GM18867 (cell line): Measurements from ENCODE around the gene JPT1.
"Not testable (repeated sequence)": the region's sequence is repeated elsewhere in the genome, so short reads cannot be mapped to it uniquely, and the experiment has no call there.

Experiments
- ATAC-seq: cut with Tn5 transposase; IDR thresholded peaks from one replicate; pipeline ENCODE4 v1.9.1; 2021; ENCODE audit warnings: mild to moderate bottlenecking, moderate library complexity; ENCODE audit not compliant: unreplicated experiment

Gene JPT1, protein sequence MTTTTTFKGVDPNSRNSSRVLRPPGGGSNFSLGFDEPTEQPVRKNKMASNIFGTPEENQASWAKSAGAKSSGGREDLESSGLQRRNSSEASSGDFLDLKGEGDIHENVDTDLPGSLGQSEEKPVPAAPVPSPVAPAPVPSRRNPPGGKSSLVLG

DNA sequence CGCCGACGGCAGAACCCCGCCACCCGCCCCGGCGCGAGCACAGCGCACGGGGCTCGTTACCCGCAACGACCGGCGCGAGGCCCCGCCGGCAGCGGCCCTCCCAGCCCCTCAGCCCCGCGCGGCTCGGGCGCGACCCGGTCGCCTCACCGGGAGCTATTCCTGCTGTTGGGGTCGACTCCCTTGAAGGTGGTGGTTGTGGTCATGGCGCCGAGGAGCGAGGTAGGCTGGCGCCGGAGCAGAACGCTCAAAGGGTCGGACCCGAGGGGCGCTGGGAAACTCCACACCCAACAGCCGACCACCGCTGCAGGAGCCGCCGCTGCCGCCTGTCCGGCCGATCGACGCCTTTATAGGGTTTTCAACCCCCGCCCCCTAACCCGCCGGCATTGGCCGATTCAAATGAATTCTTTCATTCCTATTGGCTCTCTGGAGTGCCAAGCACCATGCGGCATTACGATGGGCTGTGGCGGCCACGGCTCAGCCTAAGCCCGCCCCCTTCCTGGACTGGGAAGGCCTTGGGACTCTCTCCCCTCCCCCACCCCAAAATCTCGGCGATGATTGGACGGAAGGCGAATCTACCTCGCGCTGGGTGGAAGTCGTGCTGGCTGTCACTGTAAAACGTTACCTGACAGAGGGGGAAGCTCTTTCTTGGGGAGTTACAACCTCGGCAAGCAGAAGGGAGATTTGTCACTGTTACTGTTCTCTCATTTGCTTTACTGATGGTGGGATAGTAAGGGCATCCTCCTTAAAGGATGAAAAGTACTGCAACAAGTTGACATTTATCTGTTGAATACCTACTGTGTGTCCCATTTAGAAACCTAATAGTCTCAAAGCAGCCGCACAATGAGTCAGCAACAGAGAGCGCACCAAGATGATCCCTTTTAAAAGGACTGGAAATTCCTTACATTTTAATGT is at the start of gene JPT1:
Gene JPT1, minus strand, starts transcription at position 318 of the 912 bp plus-strand sequence. Its CDS starts 115 bp downstream, at position 203.
- ATAC-seq, result peak; percentile 90

DNA sequence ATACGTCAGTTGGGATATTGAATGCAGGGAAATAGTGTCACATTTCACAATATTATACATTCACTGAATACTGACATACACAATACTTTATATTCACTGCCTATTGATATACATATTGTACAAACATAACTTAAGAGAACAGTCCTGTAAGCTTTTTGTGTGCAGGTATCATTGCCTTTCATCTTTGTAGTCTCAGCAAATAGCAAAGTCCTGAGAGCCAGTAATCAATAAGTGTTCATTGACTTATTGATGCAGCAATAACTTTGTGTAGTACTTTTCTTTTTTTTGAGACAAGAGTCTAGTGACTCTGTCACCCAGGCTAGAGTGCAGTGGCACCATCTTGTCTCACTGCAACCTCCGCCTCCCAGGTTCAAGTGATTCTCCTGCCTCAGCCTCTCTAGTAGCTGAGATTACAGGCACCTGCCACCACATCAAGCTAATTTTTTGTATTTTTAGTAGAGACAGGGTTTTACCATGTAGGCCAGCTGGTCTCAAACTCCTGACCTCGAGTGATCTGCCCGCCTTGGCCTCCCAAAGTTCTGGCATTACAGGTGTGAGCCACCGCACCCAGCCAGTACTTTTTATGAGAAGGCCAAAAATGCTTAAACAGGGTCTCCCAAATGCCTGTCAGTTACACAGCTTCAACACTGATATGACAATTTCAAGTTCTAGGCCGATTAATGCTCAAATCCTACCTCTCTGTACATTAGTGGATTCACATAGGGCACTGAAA is 45.7 kb upstream of the JPT1 start:
- no peak for ATAC-seq

DNA sequence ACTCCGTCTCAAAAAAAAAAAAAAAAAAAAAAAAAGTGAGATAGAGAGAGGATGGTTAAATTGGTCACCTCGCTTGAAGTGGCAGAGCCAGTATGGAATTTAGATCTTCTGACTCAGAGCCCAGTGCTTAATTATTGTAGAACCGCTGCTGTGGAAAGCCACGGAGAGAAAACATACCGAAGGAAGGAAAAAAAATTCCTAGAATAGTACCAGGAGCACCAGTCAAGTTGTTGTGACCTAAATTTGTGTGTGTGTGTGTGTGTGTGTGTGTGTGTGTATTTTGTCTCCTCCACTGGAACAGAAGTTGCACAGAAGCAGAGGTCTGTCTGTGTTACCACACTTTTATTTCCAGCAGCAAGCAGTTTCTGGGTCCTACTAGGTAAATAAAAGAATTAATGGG is 40.6 kb upstream of the JPT1 start:
- ATAC-seq, result no peak

DNA sequence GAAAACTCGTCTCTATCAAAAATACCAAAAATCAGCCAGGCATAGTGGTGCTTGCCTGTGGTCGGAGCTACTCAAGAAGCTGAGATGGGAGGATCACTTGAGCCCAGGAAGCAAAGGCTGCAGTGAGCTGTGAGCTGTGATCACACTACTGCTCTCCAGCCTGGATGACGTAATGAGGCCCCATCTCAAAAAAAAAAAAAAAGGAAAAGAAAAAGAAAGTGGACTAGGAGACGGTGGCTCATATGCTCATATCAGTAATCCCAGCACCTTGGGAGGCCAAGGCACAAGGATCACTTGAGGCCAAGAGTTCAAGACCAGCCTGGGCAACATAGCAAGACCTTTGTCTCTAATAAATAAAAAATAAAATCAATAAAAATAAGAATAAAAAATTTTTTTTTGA is 37.3 kb upstream of the JPT1 start:
- no peak for ATAC-seq

DNA sequence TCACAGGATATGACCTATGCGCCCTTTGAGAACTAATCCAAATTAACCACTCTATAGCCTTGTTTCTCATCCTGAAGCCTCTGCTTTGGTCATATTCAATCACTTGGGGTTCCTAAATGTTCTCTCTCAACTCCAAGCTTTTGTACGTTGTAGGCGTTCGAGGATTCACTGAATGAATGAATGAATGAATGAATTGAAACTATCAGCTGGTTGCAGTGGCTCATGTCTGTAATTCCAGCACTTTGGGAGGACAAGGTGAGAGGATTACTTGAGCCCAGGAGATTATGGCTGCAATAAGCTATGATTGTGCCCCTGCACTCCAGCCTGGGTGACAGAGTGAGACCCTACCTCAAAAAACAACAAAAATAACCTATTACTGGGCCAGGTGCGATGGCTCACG is 34.3 kb upstream of the JPT1 start:
- no peak for ATAC-seq

DNA sequence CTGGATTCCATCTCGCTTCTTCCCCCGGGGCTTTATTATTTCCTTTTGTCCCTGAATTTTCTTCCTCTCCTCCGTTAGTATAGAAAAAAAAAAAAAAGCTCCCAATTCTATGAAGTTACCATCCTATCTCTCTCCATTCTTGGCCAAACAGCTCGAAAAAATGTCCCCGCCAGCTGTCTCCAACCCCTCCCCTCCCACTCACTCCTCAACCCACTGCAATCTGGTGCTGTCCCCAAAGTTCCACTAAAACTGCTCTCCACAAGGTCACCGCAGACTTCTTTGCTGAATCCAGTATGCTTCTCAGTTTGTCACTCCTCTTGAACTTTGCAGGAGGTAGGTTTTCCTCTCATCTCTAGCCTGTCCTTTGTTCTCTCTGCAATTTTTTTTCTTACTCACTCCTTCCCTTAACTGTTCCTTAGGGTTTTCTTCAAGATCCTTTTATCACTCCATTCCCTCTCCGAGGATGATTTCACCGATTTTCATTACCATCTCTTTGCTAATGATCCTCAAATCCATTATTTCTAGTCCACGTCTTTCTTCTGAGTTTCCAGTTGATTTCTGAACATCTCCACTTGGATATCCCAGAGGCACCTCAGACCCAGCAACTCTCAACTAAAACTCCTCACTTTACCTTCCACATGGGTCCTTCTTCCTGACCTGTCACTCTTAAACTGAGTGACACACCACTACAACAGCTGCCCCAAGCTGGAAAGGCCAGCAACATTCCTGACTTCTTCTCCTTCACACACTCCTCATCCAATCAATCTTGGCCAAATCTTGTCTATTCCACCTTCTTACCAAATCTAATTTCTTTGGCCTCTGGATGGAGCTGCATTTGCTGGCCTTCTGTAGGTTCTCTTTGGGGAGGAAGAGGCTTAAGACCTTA is 29.9 kb upstream of the JPT1 start:
- no peak for ATAC-seq

DNA sequence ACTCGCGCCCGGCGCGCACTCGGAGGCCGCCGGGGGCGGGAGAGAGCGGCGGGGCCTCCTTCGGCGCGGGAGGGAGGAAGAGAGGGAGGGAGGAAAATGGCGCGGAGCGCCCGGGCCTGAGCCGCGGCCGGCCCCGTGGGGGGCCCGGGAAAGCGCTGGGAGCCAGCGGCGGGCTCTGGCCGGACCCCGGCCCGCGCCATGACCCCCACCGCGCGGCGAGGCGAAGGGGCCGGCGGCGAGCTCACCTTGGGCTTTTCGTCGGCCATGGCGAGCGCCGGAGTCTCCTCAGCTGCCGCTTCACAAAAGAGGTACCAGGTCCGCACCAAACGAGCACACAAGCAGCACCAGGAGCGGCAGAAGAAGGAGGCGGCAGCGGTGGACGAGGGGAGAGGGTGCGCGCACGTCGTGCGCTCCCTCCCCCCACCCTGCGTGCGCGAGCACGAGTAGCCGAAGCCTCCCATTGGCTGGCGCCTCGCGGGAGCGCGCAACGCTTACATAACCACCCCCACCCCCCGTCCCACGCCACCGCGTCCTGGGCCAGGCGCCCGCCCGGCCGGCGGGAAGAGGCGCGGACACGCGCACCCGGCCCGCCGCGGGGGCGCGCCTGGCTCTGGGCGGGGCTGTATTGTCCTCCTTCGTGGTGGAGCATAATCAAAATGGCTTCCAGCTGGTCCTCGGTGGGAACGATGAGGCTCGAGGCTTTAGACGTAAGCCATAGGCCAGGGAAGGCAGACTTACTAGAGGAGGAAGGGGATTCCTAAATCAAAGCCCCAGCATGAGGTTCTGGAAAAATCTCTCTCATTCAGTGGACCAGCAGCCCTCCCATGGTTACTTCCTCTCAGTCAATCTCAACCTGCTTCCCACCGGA is 28.5 kb upstream of the JPT1 start, which contains the start of gene SUMO2:
Gene SUMO2, minus strand, starts transcription at position 391 of the 868 bp plus-strand sequence. Its CDS starts 125 bp downstream, at position 266.
- ATAC-seq, result peak; percentile 79

DNA sequence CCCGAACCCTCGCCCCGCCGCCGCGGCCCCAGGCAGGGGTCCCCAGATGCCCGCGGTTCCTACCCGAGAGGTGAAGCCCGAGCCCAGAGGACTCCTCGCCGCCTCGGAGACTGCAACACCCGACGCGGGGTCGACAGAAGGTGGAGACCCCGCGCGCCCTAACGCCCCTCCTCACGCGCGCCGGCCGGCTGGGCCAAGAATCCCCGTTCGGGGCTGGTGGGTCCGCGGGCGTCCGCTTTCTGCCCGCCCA is 27.9 kb upstream of the JPT1 start:
- ATAC-seq, result peak; percentile 21

DNA sequence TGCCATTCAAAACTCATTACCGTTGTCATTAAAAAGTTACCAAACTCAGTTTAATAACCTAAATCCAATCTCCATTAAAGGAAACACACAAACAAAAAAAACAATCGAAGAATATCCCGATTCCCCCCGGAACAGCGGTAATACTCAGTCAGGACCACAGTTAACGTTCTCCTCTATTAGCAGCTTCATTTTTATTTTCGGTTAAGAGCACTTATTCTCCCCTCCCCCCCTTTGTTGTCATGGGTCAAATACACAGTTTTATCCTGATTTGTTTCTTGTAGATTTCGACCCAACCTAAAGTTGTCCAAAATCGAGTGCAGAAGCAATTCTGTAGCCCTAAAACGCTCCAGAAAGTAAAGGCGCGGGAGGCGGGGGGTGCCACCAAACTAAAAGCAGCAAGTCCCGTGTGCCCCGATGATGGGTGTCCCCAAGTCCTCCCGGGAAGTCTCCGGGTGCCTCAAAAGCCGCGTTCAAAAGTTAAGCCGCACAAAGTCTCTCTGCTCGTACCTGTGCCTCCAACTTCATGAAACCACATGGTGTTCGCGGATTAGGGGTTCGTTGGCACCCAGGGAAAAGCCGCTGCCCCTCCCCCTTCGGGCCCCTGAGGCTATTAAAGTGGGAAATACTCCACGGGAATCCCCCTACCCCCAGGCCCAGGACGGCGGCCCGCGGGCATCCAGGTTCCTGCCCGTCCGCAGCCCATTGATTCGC is 27.5 kb upstream of the JPT1 start:
- ATAC-seq, result no peak

DNA sequence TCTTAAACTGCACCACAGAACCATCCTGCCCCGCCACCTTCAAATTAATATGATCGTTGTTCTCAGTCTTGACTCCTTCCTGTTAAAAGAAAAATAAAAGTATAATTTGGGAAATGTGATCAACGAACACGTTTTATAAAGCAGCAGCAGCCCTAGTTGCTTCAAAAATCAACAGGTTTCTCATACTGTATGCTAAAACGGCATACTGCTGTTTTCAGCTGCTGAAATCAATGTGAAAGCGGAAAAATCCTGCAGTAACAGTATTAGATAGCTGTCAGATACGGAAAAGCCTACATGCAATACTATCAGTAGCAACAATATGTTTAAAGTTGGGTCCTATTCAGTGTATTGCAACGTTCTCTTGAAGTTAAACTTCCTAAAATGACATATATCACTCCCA is 26.8 kb upstream of the JPT1 start:
- ATAC-seq, result no peak

DNA sequence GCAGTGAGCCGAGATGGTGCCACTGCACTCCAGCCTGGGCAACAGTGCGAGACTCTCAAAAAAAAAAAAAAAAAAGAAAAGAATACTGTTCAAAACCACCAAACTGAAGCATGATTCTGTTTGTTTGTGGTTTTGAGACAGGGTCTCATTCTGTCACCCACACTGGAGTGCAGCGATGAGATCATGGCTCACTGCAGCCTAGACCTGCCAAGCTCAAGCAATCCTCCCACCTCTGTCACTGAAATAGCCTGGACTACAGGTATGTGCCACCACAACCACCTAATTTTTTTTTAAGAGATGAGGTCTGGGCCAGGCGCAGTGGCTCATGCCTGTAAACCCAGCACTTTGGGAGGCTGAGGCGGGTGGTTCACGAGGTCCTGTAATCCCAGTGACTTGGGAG is 24.1 kb upstream of the JPT1 start:
- ATAC-seq, result no peak

DNA sequence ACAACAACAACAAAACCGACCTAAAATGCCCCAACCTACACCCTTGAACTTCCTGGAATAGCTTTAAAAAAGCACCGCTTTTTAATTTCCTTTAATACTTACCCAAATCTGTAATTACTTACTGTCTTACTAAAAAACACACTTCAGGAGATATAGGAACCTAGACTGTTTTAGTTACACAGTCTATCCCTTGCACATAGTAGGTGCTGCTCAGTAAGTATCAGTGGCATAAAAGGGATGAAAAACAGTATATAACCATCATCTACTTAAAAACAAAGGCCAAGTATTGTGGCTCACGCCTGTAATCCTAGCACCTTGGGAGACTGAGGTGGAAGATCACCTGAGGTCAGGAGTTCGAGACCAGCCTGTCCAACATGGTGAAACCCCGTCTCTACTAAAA is 22.3 kb upstream of the JPT1 start:
- ATAC-seq, result no peak

DNA sequence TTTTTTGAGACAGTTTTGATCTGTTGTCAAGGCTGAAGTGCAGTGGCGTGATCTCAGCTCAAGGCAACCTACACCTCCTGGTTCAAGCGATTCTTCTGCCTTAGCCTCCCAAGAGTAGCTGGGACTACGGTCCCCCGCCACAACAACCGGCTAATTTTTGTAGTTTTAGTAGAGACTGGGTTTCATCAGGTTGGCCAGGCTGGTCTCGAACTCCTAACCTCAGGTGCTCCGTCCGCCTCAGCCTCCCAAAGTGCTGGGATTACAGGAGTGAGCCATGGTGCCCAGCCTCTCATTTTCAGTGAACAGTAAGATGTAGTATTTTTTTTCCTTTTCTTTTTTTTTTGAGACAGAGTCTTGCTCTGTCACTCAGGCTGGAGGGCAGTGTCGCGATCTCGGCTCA is 20.7 kb upstream of the JPT1 start:
- ATAC-seq, result no peak

DNA sequence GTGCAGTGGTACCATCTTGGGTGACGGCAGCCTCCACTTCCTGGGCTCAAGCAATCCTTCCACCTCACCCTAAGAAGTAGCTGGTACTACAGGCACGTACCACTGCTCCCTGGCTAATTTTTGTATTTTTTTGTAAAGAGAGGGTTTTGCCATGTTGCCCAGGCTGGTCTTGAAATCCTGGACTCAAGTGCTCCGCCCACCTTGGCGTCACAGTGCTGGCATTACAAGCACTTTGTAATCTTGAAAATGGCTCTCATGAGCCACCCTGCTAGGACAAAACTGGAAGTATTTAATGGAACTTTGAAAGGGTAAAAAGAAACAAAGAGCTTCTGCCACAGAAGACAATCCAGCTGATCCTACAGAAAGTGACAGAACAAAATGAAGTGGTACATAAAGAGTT is 19.2 kb upstream of the JPT1 start:
- no peak for ATAC-seq

DNA sequence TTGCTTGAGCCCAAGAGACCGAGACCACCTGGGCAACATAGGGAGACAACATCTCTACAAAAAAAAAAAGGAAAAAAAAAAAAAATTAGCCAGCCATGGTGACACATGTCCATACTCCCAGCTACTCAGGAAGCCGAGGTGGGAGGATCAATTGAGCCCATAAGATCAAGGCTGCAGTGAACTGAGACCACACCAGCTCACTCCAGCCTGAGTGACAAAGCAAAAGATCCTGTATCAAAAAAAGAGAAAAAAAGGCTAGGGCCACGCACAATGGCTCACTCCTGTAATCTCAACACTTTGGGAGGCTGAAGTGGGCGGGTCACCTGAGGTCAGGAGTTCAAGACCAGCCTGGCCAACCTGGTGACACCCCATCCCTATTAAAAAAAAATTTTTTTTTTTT is 14.7 kb upstream of the JPT1 start:
- no peak for ATAC-seq

DNA sequence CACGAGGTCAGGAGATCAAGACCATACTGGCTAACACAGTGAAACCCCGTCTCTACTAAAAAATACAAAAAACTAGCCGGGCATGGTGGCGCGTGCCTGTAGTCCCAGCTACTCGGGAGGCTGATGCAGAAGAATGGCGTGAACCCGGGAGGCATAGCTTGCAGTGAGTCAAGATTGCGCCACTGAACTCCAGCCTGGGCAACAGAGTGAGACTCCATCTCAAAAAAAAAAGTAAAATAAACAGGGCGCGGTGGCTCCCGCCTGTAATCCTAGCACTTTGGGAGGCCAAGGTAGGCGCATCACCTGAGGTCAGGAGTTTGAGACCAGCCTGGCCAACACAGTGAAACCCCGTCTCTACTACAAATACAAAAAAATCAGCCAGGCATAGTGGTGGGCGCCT is 10.3 kb upstream of the JPT1 start:
- ATAC-seq, result not testable (repeated sequence)

DNA sequence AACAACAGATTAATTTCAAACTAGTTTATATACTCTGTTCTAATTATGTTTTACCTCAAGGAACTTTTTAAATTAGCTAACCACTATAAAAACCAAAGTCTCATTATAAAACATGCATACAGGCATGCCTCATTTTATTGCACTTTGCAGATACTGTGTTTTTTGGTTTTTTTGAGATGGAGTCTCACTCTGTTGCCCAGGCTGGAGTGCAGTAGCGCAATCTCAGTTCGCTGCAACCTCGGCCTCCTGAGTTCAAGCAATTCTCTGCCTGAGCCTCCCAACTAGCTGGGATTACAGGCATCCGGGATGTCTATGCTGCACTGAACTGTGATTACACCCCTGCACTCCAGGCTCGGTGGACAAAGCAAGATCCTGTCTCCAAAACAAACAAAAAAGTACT is 8.8 kb upstream of the JPT1 start:
- no peak for ATAC-seq

DNA sequence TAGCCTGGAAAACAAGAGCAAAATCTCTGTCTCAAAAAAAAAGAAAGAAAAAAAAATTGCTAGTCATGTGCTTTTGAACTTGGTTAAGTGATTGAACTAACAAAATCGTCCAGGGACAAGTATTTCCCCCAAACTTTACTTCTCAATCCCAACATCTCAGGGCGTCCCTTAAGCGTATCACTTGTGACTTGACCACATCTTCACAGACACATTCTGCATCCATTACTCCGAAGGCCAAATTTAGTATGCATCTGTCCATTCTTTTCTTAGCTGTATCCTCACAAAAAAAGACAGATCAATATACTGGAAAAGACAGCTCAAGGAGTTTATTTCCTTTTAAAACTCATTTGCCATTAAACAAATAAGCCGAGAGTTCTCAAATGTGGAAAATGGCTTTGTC is 5.9 kb upstream of the JPT1 start:
- no peak for ATAC-seq

DNA sequence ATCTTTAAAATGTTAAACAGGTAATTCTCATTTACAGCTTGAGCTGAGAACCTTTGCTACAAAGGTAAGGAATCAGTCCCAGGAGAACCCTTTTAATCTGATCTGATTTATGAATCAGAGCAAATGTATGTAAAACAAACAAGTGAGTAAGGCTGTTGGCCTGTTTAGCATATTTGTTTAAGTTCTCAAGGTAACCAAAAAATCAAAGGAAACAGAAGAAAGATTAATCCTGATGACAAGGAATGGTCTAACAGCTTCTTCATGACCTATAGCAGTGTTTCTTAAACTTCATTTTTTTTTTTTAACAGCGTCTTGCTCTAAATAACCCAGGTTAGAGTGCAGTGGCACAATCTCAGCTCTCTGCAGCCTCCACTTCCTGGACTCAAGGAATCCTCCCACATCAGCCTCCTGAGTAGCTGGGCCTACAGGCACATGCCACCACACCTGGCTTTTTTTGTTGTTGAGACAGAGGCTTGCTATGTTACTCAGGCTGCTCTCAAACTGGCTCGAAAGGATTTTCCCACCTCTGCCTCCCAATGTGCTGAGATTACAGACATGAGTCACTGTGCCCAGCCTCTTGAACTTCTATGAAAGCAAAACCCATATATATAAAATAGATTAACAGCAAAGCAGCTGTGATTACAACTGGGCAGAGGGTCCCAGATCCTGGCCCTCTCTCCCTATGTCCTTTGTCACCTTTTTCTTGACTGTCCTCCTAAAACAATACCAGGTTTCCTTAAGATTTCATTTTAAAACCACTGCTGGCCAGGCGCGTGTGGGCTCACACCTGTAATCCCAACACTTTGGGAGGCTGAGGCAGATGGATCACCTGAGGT is 5.1 kb upstream of the JPT1 start:
- no peak for ATAC-seq
